DLD1 (cell line): ENCODE data around the gene ULK3.

Experiments used
- in situ Hi-C: cut with HindIII; loops from 2 replicates; pipeline ENCODE4 v1.10.0; 2017; ENCODE audit warnings: low sequenced_read_pairs

ULK3 gene

GRCh38 chr15:74787251-74788041, 55.5 kb downstream of the ULK3 start:
- in situ Hi-C loops: no loop called here

GRCh38 chr15:74786551-74787165, 56.3 kb downstream of the ULK3 start:
- in situ Hi-C loops: no loop called here
